ENCODE measurements around the gene DEF6. TPM values are rescaled to one million over a fixed set of nuclear protein-coding genes. Genes with fewer than 3 reads are reported as not detected.

Gene DEF6
- total RNA-seq, 1 experiment from 2014 or later = 37.3 TPM

DNA sequence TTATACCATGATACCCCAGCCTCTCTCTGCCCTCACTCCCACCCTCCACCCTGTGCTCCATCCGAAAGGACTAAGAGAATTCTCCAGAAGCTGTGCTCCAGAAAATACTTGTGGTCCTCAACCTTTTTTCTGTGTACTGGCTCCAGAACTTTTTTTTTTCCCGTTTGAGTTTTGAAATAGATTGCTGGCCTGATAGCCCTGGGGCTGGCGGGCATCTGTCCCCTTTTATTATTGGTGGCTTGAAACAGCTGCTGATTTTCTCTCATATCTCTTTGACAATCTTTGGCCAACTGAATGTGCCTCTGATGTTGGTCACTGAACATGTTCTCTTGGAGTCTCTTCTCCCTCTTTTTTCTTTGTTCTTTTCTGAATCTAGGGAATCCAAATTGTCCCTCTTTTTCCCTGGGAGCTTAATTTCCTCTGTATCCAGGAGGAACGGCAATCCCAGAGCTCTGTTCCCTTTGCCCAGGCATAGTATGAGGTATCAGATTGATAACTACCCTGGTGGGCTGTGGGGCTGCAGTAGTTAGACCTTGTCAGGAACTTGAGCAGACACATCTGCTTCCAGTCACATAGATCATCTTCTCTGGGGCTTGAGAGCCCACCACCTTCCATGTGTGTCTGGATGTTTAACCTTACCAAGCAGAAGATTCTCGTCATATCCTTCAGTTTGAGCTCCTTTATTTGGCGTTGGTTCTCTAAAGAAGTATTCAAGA, 46.4 kb downstream of the DEF6 start:
- Histone ChIP-seq H3K27ac (ENCODE audit: low read length) (peak overlapping the region; percentile 51), H3K4me3 (ENCODE audit: low read length) (peak overlapping the region; percentile 98), H3K9ac (ENCODE audit: low read length) (peak overlapping the region; percentile 95), H3K36me3 (ENCODE audit: low read depth, low read length) (peaks cover 25% of the 10 kb centered on the region; the same call in 1 of the 2 replicates), H3K27me3 (ENCODE audit: low read length) (no peaks in the 10 kb centered on the region), H3K9me2 (replicated peaks; ENCODE audit: low read length) (no peaks in the 10 kb centered on the region), H3F3A (ENCODE audit: low read length, unreplicated experiment) (no peaks in the 10 kb centered on the region), H4K20me1 (ENCODE audit: low read length) (peaks cover 44% of the 10 kb centered on the region), H3K9me3 (ENCODE audit: low read length) (no peaks in the 10 kb centered on the region), H2AFZ (ENCODE audit: low read length) (no peak overlapping the region), H3K4me1 (ENCODE audit: insufficient read depth, low read length) (peaks cover 34% of the 10 kb centered on the region), H3K79me2 (ENCODE audit: low read length) (peaks cover 59% of the 10 kb centered on the region), H3K4me2 (ENCODE audit: low read length) (peak overlapping the region; percentile 98)
- ATAC-seq = no peak
- intact Hi-C loops (cut with micrococcal nuclease) = no loop called here
- POLR2A ChIA-PET (ENCODE audit: unreplicated experiment) = interaction anchor here (0.6 kb wide), 2 partner anchors 72 to 137 kb away, joined by 3 read pairs; no protein-coding TSS in a partner anchor
- no peak for DNase-seq
- TF ChIP-seq, protein P1, sequence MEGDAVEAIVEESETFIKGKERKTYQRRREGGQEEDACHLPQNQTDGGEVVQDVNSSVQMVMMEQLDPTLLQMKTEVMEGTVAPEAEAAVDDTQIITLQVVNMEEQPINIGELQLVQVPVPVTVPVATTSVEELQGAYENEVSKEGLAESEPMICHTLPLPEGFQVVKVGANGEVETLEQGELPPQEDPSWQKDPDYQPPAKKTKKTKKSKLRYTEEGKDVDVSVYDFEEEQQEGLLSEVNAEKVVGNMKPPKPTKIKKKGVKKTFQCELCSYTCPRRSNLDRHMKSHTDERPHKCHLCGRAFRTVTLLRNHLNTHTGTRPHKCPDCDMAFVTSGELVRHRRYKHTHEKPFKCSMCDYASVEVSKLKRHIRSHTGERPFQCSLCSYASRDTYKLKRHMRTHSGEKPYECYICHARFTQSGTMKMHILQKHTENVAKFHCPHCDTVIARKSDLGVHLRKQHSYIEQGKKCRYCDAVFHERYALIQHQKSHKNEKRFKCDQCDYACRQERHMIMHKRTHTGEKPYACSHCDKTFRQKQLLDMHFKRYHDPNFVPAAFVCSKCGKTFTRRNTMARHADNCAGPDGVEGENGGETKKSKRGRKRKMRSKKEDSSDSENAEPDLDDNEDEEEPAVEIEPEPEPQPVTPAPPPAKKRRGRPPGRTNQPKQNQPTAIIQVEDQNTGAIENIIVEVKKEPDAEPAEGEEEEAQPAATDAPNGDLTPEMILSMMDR (conservative IDR thresholded peaks at IDR 0.05; ENCODE audit: low read depth, low read length) = no peak
- no peak for TF ChIP-seq EZH2 (IDR thresholded peaks at IDR 0.05; ENCODE audit: low read length, unreplicated experiment)
- no peak for TF ChIP-seq EZH2phosphoT487 (IDR thresholded peaks at IDR 0.05; ENCODE audit: borderline replicate concordance, low read length)
- no TSS peak for BruUV-seq (replicated peaks)
- CTCF ChIA-PET = interaction anchor here (3.8 kb wide), 1 partner anchor 71 kb away, joined by 28 read pairs; no protein-coding TSS in a partner anchor

DNA sequence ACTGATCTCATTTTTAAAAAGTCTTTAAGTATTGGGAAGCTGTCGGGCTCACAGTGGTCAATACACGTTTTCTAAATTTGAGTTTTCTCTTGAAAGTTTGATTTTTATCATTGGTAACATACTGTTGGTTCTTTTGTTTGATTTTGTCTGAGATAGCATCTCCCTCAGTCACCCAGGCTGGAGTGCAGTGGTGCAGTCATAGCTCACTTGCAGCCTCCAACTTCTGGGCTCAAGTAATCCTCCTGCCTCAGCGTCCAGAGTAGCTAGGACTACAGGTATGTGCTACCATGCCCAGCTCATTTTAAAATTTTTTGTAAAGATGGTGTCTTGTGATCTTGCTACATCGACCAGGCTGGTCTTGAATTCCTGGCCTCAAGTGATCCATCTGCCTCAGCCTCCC, 53.8 kb downstream of the DEF6 start:
- BruUV-seq (replicated peaks) = no TSS peak
- Histone ChIP-seq H3F3A (ENCODE audit: low read length, unreplicated experiment) (no peaks in the 10 kb centered on the region), H3K4me3 (ENCODE audit: low read length) (no peak overlapping the region), H3K9ac (ENCODE audit: low read length) (no peak overlapping the region), H3K4me2 (ENCODE audit: low read length) (no peak overlapping the region), H3K4me1 (ENCODE audit: insufficient read depth, low read length) (peaks cover 4% of the 10 kb centered on the region; the same call in 1 of the 2 replicates), H3K27ac (ENCODE audit: low read length) (no peak overlapping the region), H3K36me3 (ENCODE audit: low read depth, low read length) (peaks cover 59% of the 10 kb centered on the region), H3K27me3 (ENCODE audit: low read length) (no peaks in the 10 kb centered on the region), H3K9me2 (replicated peaks; ENCODE audit: low read length) (no peaks in the 10 kb centered on the region), H2AFZ (ENCODE audit: low read length) (no peak overlapping the region), H3K9me3 (ENCODE audit: low read length) (no peaks in the 10 kb centered on the region), H4K20me1 (ENCODE audit: low read length) (peaks cover 12% of the 10 kb centered on the region), H3K79me2 (ENCODE audit: low read length) (peaks cover 76% of the 10 kb centered on the region)
- intact Hi-C loops (cut with micrococcal nuclease) = no loop called here
- TF ChIP-seq, protein P1 (conservative IDR thresholded peaks at IDR 0.05; ENCODE audit: low read depth, low read length) = no peak
- TF ChIP-seq EZH2 (IDR thresholded peaks at IDR 0.05; ENCODE audit: low read length, unreplicated experiment) (no peak), EZH2phosphoT487 (IDR thresholded peaks at IDR 0.05; ENCODE audit: borderline replicate concordance, low read length) (no peak)
- CTCF ChIA-PET = no interaction called here
- POLR2A ChIA-PET (ENCODE audit: unreplicated experiment) = no interaction called here
- no peak for DNase-seq
- no peak for ATAC-seq

DNA sequence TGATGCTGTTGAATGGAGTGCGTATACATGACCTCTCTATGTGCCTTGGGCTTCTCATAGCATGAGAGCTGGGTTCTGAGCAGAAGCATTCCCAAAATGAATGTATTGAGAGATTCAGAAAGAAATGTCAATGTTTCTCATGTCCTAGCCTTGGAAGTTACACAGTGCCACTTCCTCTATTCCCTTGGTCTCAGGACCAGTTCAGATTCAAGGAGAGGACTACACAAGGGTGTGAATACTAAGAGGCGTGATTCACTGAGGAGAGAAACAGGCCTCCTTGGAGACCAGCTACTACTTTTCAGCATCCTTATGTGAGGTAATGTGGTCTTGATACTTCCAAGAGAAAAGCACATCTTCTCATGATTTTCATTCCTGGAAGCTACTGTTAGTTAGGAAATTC, 55.1 kb downstream of the DEF6 start:
- H3K9ac ChIP-seq (ENCODE audit: low read length) = no peak overlapping the region
- POLR2A ChIA-PET (ENCODE audit: unreplicated experiment) = no interaction called here
- peaks cover 60% of the 10 kb centered on the region for H3K36me3 ChIP-seq (ENCODE audit: low read depth, low read length)
- no peaks in the 10 kb centered on the region for H3K27me3 ChIP-seq (ENCODE audit: low read length)
- H2AFZ ChIP-seq (ENCODE audit: low read length) = no peak overlapping the region
- no TSS peak for BruUV-seq (replicated peaks)
- H3K4me1 ChIP-seq (ENCODE audit: insufficient read depth, low read length) = no peaks in the 10 kb centered on the region
- H3F3A ChIP-seq (ENCODE audit: low read length, unreplicated experiment) = no peaks in the 10 kb centered on the region
- no peak overlapping the region for H3K27ac ChIP-seq (ENCODE audit: low read length)
- H4K20me1 ChIP-seq (ENCODE audit: low read length) = 0 out of 2 replicates have a peak, but pooled peaks cover 4% of the 10 kb centered on the region
- no peaks in the 10 kb centered on the region for H3K9me3 ChIP-seq (ENCODE audit: low read length)
- intact Hi-C loops (cut with micrococcal nuclease) = no loop called here
- ATAC-seq (no peak), DNase-seq (no peak)
- H3K4me3 ChIP-seq (ENCODE audit: low read length) = no peak overlapping the region
- H3K9me2 ChIP-seq (replicated peaks; ENCODE audit: low read length) = no peaks in the 10 kb centered on the region
- TF ChIP-seq EZH2 (IDR thresholded peaks at IDR 0.05; ENCODE audit: low read length, unreplicated experiment) (no peak), EZH2phosphoT487 (IDR thresholded peaks at IDR 0.05; ENCODE audit: borderline replicate concordance, low read length) (no peak)
- TF ChIP-seq, protein P1 (conservative IDR thresholded peaks at IDR 0.05; ENCODE audit: low read depth, low read length) = no peak
- CTCF ChIA-PET = no interaction called here
- H3K4me2 ChIP-seq (ENCODE audit: low read length) = no peak overlapping the region
- H3K79me2 ChIP-seq (ENCODE audit: low read length) = peaks cover 70% of the 10 kb centered on the region

Measured in PC-3 (cell line).